Urinary bladder (tissue), 4 donors: Measurements from ENCODE around the gene ZFAND2A. TPM values are rescaled to one million over a fixed set of nuclear protein-coding genes. Genes with fewer than 3 reads are reported as not detected.
"Not testable (repeated sequence)": the region's sequence is repeated elsewhere in the genome, so short reads cannot be mapped to it uniquely, and the experiment has no call there.

ENCODE experiments used
- DNase-seq: peaks from one replicate; pipeline ENCODE4 v3.0.0-alpha.2; 2015; ENCODE audit errors: extremely low spot score
- H3K27ac ChIP-seq: one replicate; pipeline ENCODE4 v1.5.1; 2013; ENCODE audit warnings: low read depth, mild to moderate bottlenecking, moderate library complexity
- H3K36me3 ChIP-seq: one replicate; pipeline ENCODE4 v1.6.1; 2013; ENCODE audit warnings: mild to moderate bottlenecking, moderate library complexity; ENCODE audit not compliant: insufficient read depth
- H3K4me1 ChIP-seq: one replicate; pipeline ENCODE4 v1.6.1; 2013; ENCODE audit warnings: mild to moderate bottlenecking, moderate library complexity; ENCODE audit not compliant: insufficient read depth
- H3K4me3 ChIP-seq: one replicate; pipeline ENCODE4 v1.5.1; 2013; ENCODE audit warnings: low read depth, low read length
- WGBS: extraction: QIAGEN DNeasy Blood & Tissue Kit; methylation state at CpG from one replicate; pipeline ENCODE4 v1.1.7; 2013; 5-methylcytosine and 5-hydroxymethylcytosine counted together
- polyA plus RNA-seq: library from polyadenylated mRNA; stranded (reverse); fragments of 200-250 nt; gene quantifications from one replicate; pipeline ENCODE4 v1.2.3, GENCODE V29; 2013
- total RNA-seq: library from RNA; depleted of rRNA; stranded (reverse); fragments of >200 nt; gene quantifications from one replicate; pipeline ENCODE4 v1.2.3, GENCODE V29; 2014
- donor health status: healthy with polysubstance abuse.
- donor health status: healthy.

The ZFAND2A gene
- total RNA-seq: 12.2 TPM
- 34.2 TPM for polyA plus RNA-seq

GRCh38 chr7:1159891-1160669 is at the start of gene ZFAND2A:
Gene ZFAND2A (minus strand): TSS chr7:1160196. CDS start chr7:1158212, 1,984 bp downstream.
- peak; percentile 90 for DNase-seq
- Histone ChIP-seq H3K36me3 (peaks cover 5% of the 10 kb centered on the region), H3K27ac (peak within 1 kb of the TSS; percentile 87), H3K4me3 (peak within 1 kb of the TSS; percentile 83), H3K4me1 (no peaks in the 10 kb centered on the region)
- WGBS: under 1% methylated on average over 83 of the region's 83 CpGs

- 69% methylated on average over 14 of the region's 14 CpGs for WGBS
- H3K4me1 ChIP-seq: no peaks in the 10 kb centered on the region
- H3K4me3 ChIP-seq: no peak overlapping the region
- H3K27ac ChIP-seq: no peak overlapping the region
- no peaks in the 10 kb centered on the region for H3K36me3 ChIP-seq
- no peak for DNase-seq
Observed at GRCh38 chr7:1209097-1209496, 49.1 kb upstream of the ZFAND2A start.

GRCh38 chr7:1205742-1206141 is 45.7 kb upstream of the ZFAND2A start:
- not testable (repeated sequence) for H3K36me3 ChIP-seq, H3K27ac ChIP-seq, H3K4me3 ChIP-seq, DNase-seq, H3K4me1 ChIP-seq
- 83% methylated on average over 7 of the region's 7 CpGs for WGBS

GRCh38 chr7:1204460-1205140 is 44.6 kb upstream of the ZFAND2A start:
- Histone ChIP-seq H3K4me1 (no peaks in the 10 kb centered on the region), H3K36me3 (no peaks in the 10 kb centered on the region), H3K4me3 (no peak overlapping the region), H3K27ac (no peak overlapping the region)
- 62% methylated on average over 19 of the region's 19 CpGs for WGBS
- no peak for DNase-seq

- not testable (repeated sequence) for DNase-seq, H3K27ac ChIP-seq, H3K4me1 ChIP-seq, H3K4me3 ChIP-seq, H3K36me3 ChIP-seq
- 93% methylated on average over 6 of the region's 6 CpGs for WGBS
Observed at GRCh38 chr7:1202914-1203313, 42.9 kb upstream of the ZFAND2A start.

- Histone ChIP-seq H3K4me3 (no peak overlapping the region), H3K27ac (no peak overlapping the region), H3K4me1 (no peaks in the 10 kb centered on the region), H3K36me3 (no peaks in the 10 kb centered on the region)
- no peak for DNase-seq
- 79% methylated on average over 15 of the region's 15 CpGs for WGBS
Observed at GRCh38 chr7:1201916-1202315, 41.9 kb upstream of the ZFAND2A start.

GRCh38 chr7:1200045-1200444 is 40.0 kb upstream of the ZFAND2A start:
- 19% methylated on average over 19 of the region's 19 CpGs for WGBS
- H3K36me3 ChIP-seq: no peaks in the 10 kb centered on the region
- no peak overlapping the region for H3K27ac ChIP-seq
- H3K4me1 ChIP-seq: no peaks in the 10 kb centered on the region
- no peak for DNase-seq
- no peak overlapping the region for H3K4me3 ChIP-seq

- no peaks in the 10 kb centered on the region for H3K36me3 ChIP-seq
- WGBS: 15% methylated on average over 15 of the region's 15 CpGs
- H3K27ac ChIP-seq: no peak overlapping the region
- H3K4me3 ChIP-seq: no peak overlapping the region
- no peaks in the 10 kb centered on the region for H3K4me1 ChIP-seq
- no peak for DNase-seq
Observed at GRCh38 chr7:1197997-1198625, 38.1 kb upstream of the ZFAND2A start.

- WGBS: 95% methylated on average over 6 of the region's 6 CpGs
- no peak for DNase-seq
- Histone ChIP-seq H3K27ac (no peak overlapping the region), H3K4me3 (no peak overlapping the region), H3K4me1 (no peaks in the 10 kb centered on the region), H3K36me3 (no peaks in the 10 kb centered on the region)
Observed at GRCh38 chr7:1196950-1197349, 37.0 kb upstream of the ZFAND2A start.

- H3K36me3 ChIP-seq, DNase-seq, H3K27ac ChIP-seq, H3K4me3 ChIP-seq, H3K4me1 ChIP-seq: not testable (repeated sequence)
- WGBS: 20% methylated on average over 2 of the region's 4 CpGs
Observed at GRCh38 chr7:1196441-1196840, 36.4 kb upstream of the ZFAND2A start.

- Histone ChIP-seq H3K4me1 (no peaks in the 10 kb centered on the region), H3K36me3 (no peaks in the 10 kb centered on the region), H3K27ac (no peak overlapping the region), H3K4me3 (no peak overlapping the region)
- DNase-seq: no peak
- WGBS: 36% methylated on average over 36 of the region's 36 CpGs
Observed at GRCh38 chr7:1193593-1194424, 33.8 kb upstream of the ZFAND2A start.

GRCh38 chr7:1192171-1192676 is 32.2 kb upstream of the ZFAND2A start:
- 31% methylated on average over 15 of the region's 15 CpGs for WGBS
- Histone ChIP-seq H3K27ac (no peak overlapping the region), H3K36me3 (no peaks in the 10 kb centered on the region), H3K4me1 (no peaks in the 10 kb centered on the region), H3K4me3 (no peak overlapping the region)
- no peak for DNase-seq
